HepG2 (cell line): ENCODE results near the gene DPH5. TPM values are rescaled to one million over a fixed set of nuclear protein-coding genes. Genes with fewer than 3 reads are reported as not detected.

Experiments
- FOXA3 ChIP-seq: IDR thresholded peaks from 2 replicates; pipeline ENCODE4 v1.6.1; 2016; ENCODE audit warnings: missing genetic modification reagents, missing compliant biosample characterization
- FOXC1 ChIP-seq: sonication (generic); formaldehyde crosslinking; IDR thresholded peaks from 2 replicates; pipeline ENCODE4 v1.8.0; 2022; ENCODE audit warnings: mild to moderate bottlenecking, missing genetic modification reagents, borderline replicate concordance
- GATA4 ChIP-seq: sonication (generic); IDR thresholded peaks from 2 replicates; pipeline ENCODE4 v1.6.1; 2016; ENCODE audit warnings: antibody characterized with exemption, low read depth, borderline replicate concordance
- KLF6 ChIP-seq: IDR thresholded peaks from 2 replicates; pipeline ENCODE4 v1.8.0; 2016; ENCODE audit warnings: missing biosample characterization, missing genetic modification reagents
- LCORL ChIP-seq, 2 experiments: fragments of 450-650 bp in 1 of 2; sonication (generic) in 1 of 2; formaldehyde crosslinking in 1 of 2; IDR thresholded peaks; 2 replicates each; pipeline versions ENCODE4 v1.5.0 to v1.6.1; 2017 to 2020; ENCODE audit warnings: antibody characterized with exemption in 1 of 2, missing genetic modification reagents in 1 of 2
- NFE2 ChIP-seq: sonication (generic); formaldehyde crosslinking; IDR thresholded peaks from 2 replicates; pipeline ENCODE4 v1.4.0; 2020; ENCODE audit warnings: missing genetic modification reagents
- NFIC ChIP-seq: IDR thresholded peaks from 2 replicates; pipeline ENCODE4 v1.6.1; 2012; ENCODE audit warnings: mild to moderate bottlenecking, low read length, inconsistent platforms
- NFKB2 ChIP-seq: sonication (generic); formaldehyde crosslinking; IDR thresholded peaks from 2 replicates; pipeline ENCODE4 v1.4.0; 2020; ENCODE audit warnings: missing genetic modification reagents, borderline replicate concordance
- NR2F2 ChIP-seq: IDR thresholded peaks from 2 replicates; pipeline ENCODE4 v1.6.1; 2012; ENCODE audit warnings: low read depth, inconsistent platforms, borderline replicate concordance
- TBX3 ChIP-seq: fragments of 450-650 bp; IDR thresholded peaks from 2 replicates; pipeline ENCODE4 v1.6.1; 2017; ENCODE audit warnings: antibody characterized with exemption, mild to moderate bottlenecking, inconsistent platforms, borderline replicate concordance
- XRCC5 ChIP-seq: fragments of 200-400 bp; formaldehyde crosslinking; optimal IDR thresholded peaks from 2 replicates; pipeline ENCODE3; 2017; ENCODE audit warnings: mild to moderate bottlenecking, low read length
- ZFP91 ChIP-seq: sonication (generic); formaldehyde crosslinking; IDR thresholded peaks from 2 replicates; pipeline ENCODE4 v1.9.0; 2022; ENCODE audit warnings: missing genetic modification reagents, mild to moderate bottlenecking, borderline replicate concordance
- ZMYM3 ChIP-seq: sonication (generic); formaldehyde crosslinking; IDR thresholded peaks from 2 replicates; pipeline ENCODE4 v1.5.1; 2020; ENCODE audit warnings: mild to moderate bottlenecking, missing genetic modification reagents
- ZNF614 ChIP-seq: IDR thresholded peaks from 2 replicates; pipeline ENCODE4 v1.6.1; 2018; ENCODE audit warnings: missing biosample characterization, missing genetic modification reagents, inconsistent platforms, borderline replicate concordance
- ZNF704 ChIP-seq: sonication (generic); formaldehyde crosslinking; IDR thresholded peaks from 2 replicates; pipeline ENCODE4 v1.8.1; 2023; ENCODE audit warnings: mild to moderate bottlenecking, inconsistent platforms, moderate library complexity, missing genetic modification reagents, borderline replicate concordance
- polyA plus RNA-seq, 8 experiments: library from polyadenylated mRNA; depleted of rRNA in 3 of 8; stranded (reverse) in 7 of 8; unstranded in 1 of 8; fragments of >200 nt; fragmentation: Illumina TruSeq in 4 of 8; extraction: Trizol in 4 of 8; gene quantifications; 2 replicates each; pipeline versions ENCODE4 v1.2.1 to v1.2.3, GENCODE V29; 2011 to 2016; ENCODE audit warnings: low read depth in 4 of 8, missing spikeins in 1 of 8, mixed read lengths in 1 of 8; ENCODE audit not compliant: insufficient read depth in 1 of 8
- total RNA-seq, 5 experiments: library from RNA; depleted of rRNA; stranded (reverse); fragments of >200 nt; fragmentation: Illumina TruSeq; extraction: Trizol; gene quantifications; 2 replicates each; pipeline ENCODE4 v1.2.3, GENCODE V29; 2016; ENCODE audit warnings: low read depth in 1 of 5
- TF ChIP-seq, protein P1 (sequence below): sonication (generic); formaldehyde crosslinking; IDR thresholded peaks from 2 replicates; pipeline ENCODE4 v1.5.1; 2020; ENCODE audit warnings: missing genetic modification reagents, mild to moderate bottlenecking, borderline replicate concordance
- TF ChIP-seq, protein P2 (sequence below): sonication (generic); formaldehyde crosslinking; IDR thresholded peaks from 2 replicates; pipeline ENCODE4 v1.8.1; 2023; ENCODE audit warnings: missing genetic modification reagents, inconsistent platforms, borderline replicate concordance
- TF ChIP-seq, protein P3 (sequence below): sonication (generic); formaldehyde crosslinking; IDR thresholded peaks from 2 replicates; pipeline ENCODE4 v1.4.0; 2020; ENCODE audit warnings: missing genetic modification reagents, borderline replicate concordance
- TF ChIP-seq, protein P4 (sequence below): sonication (generic); formaldehyde crosslinking; IDR thresholded peaks from 2 replicates; pipeline ENCODE4 v1.8.0; 2022; ENCODE audit warnings: mild to moderate bottlenecking, missing genetic modification reagents, moderate library complexity

DPH5 gene
- total and polyA plus RNA-seq, 2 of the 13 experiments (the other 11 are each of a cell fraction or from before 2014, with no cell fraction given): 53.2 to 79.6 TPM

DNA sequence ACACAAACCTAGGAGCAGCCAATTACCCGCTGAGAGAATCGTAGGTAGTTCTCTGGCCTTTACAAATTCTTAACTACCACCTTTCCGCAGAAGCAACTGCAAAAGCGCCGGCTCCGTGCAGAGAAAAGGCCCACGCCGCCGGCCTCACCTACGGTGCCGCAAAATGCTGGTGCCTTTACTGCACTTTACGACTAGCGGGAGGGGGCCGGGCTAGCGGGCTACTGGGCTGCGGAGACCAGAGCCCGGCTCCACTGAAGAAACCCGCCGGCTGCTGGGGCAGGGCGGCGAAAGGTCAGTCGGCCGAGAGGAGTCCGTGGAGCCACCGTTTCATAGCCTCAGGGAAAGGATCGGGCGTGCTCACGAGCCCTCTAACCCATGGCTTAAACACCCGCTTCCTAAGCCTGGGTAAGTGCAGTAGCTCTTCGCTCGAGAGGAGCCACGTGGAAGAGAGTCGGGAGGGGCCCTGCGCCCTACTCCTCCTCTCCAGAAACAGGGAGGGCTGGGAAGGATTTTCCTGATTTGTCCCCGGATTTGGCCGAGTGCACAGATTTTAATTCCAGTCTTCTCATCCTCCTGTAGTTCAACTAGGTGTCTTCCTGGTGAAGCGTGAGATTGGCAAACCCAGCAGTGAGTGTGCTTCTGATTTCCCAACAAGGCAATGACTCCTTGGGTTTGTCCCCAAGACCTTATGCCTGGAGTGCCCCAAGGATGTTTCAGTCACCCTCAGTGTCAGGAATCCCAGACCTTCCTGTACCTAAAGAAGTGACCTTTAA is at the start of gene DPH5 (continued):
- TF ChIP-seq, protein P1, sequence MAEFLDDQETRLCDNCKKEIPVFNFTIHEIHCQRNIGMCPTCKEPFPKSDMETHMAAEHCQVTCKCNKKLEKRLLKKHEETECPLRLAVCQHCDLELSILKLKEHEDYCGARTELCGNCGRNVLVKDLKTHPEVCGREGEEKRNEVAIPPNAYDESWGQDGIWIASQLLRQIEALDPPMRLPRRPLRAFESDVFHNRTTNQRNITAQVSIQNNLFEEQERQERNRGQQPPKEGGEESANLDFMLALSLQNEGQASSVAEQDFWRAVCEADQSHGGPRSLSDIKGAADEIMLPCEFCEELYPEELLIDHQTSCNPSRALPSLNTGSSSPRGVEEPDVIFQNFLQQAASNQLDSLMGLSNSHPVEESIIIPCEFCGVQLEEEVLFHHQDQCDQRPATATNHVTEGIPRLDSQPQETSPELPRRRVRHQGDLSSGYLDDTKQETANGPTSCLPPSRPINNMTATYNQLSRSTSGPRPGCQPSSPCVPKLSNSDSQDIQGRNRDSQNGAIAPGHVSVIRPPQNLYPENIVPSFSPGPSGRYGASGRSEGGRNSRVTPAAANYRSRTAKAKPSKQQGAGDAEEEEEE (CRISPR knock-in tag): no peak
- TF ChIP-seq TBX3 (no peak), NFKB2 (CRISPR knock-in tag) (peak; percentile 53; the same call in 1 of the 2 replicates), ZNF614 (CRISPR knock-in tag) (0 out of 2 replicates have a peak, but pooled peaks have one; percentile 17), KLF6 (CRISPR knock-in tag) (peak; percentile 72), ZFP91 (CRISPR knock-in tag) (peak; percentile 76; the same call in 1 of the 2 replicates), XRCC5 (peak; percentile 47), NR2F2 (peak; percentile 65; the same call in 1 of the 2 replicates), ZNF704 (CRISPR knock-in tag) (0 out of 2 replicates have a peak, but pooled peaks have one; percentile 32), FOXC1 (CRISPR knock-in tag) (peak; percentile 55; the same call in 1 of the 2 replicates), ZMYM3 (CRISPR knock-in tag) (peak; percentile 11; the same call in 1 of the 2 replicates), FOXA3 (peak; percentile 25), NFE2 (CRISPR knock-in tag) (no peak), GATA4 (peak; percentile 40; the same call in 1 of the 2 replicates), LCORL (IDR thresholded peaks at IDR 0.05) (no peak), LCORL (CRISPR knock-in tag; IDR thresholded peaks at IDR 0.05) (no peak), NFIC (0 out of 2 replicates have a peak, but pooled peaks have one; percentile 24)
- TF ChIP-seq, protein P2, sequence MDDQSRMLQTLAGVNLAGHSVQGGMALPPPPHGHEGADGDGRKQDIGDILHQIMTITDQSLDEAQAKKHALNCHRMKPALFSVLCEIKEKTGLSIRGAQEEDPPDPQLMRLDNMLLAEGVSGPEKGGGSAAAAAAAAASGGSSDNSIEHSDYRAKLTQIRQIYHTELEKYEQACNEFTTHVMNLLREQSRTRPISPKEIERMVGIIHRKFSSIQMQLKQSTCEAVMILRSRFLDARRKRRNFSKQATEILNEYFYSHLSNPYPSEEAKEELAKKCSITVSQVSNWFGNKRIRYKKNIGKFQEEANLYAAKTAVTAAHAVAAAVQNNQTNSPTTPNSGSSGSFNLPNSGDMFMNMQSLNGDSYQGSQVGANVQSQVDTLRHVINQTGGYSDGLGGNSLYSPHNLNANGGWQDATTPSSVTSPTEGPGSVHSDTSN (CRISPR knock-in tag): no peak
- TF ChIP-seq, protein P3, sequence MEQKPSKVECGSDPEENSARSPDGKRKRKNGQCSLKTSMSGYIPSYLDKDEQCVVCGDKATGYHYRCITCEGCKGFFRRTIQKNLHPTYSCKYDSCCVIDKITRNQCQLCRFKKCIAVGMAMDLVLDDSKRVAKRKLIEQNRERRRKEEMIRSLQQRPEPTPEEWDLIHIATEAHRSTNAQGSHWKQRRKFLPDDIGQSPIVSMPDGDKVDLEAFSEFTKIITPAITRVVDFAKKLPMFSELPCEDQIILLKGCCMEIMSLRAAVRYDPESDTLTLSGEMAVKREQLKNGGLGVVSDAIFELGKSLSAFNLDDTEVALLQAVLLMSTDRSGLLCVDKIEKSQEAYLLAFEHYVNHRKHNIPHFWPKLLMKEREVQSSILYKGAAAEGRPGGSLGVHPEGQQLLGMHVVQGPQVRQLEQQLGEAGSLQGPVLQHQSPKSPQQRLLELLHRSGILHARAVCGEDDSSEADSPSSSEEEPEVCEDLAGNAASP (CRISPR knock-in tag): peak; percentile 56
- TF ChIP-seq, protein P4, sequence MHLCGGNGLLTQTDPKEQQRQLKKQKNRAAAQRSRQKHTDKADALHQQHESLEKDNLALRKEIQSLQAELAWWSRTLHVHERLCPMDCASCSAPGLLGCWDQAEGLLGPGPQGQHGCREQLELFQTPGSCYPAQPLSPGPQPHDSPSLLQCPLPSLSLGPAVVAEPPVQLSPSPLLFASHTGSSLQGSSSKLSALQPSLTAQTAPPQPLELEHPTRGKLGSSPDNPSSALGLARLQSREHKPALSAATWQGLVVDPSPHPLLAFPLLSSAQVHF (CRISPR knock-in tag): no peak
